GM10248 (cell line): Measurements from ENCODE around the gene SLX4IP.

Experiments used
- CTCF ChIA-PET: fragments of 300-600 bp; sonication (Branson Sonifier 250); formaldehyde crosslinking; extraction: SDS; loops from one replicate; lab custom pipeline; 2021; ENCODE audit warnings: antibody characterized with exemption; lab: Yijun Ruan, JAX
- POLR2A ChIA-PET: fragments of 350-650 bp; sonication (Branson Sonifier 250); formaldehyde crosslinking; extraction: SDS; loops from one replicate; lab custom pipeline; 2020; ENCODE audit warnings: antibody characterized with exemption; lab: Yijun Ruan, JAX
- DNase-seq: peaks from one replicate; pipeline ENCODE4 v3.0.0; 2012; ENCODE audit errors: extremely low spot score
- CTCF ChIP-seq: IDR thresholded peaks from 2 replicates; pipeline ENCODE4 v1.5.1; 2012; ENCODE audit warnings: mild to moderate bottlenecking, low read depth; ENCODE audit errors: extremely low read depth, missing control alignments, control extremely low read depth

SLX4IP gene

GRCh38 chr20:10468340-10468845, 33.3 kb downstream of the SLX4IP start:
- POLR2A ChIA-PET, result no interaction called here
- TF ChIP-seq CTCF, result no peak
- no peak for DNase-seq
- CTCF ChIA-PET, result interaction anchor here (0.7 to 1.8 kb wide), 8 partner anchors 10 to 179 kb away, joined by 3 to 4 read pairs (median 3); no protein-coding TSS in a partner anchor

DNA sequence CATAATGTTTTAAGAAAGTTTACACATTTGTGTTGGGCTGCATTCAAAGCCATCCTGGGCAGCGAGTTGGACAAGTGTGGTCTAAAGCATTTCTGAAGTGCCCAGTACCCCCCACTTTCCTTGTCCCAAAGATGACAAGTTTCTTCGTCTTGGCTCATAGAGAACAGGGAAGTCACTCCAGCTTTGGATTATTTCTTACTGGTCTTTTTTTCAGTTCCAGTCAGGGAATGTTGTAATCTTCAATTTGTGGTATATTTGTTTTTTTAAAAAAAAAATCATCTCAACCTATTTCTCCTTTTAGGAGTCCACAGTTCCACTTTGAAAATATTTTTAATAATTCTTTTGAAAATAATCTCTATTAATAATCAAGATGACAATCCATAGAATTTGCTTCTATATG, 34.0 kb downstream of the SLX4IP start:
- CTCF ChIA-PET, result interaction anchor here (0.7 to 1.8 kb wide), 7 partner anchors 10 to 179 kb away, joined by 3 to 4 read pairs (median 3); no protein-coding TSS in a partner anchor
- POLR2A ChIA-PET, result no interaction called here
- no peak for DNase-seq
- no peak for TF ChIP-seq CTCF

GRCh38 chr20:10469599-10469998, 34.5 kb downstream of the SLX4IP start:
- ChIA-PET CTCF (interaction anchor here (1.0 to 1.1 kb wide), 3 partner anchors 12 to 88 kb away, joined by 3 to 7 read pairs (median 3); no protein-coding TSS in a partner anchor), POLR2A (no interaction called here)
- TF ChIP-seq CTCF, result peak; percentile 33
- DNase-seq, result peak; percentile 32

GRCh38 chr20:10470276-10470675, 35.2 kb downstream of the SLX4IP start:
- no peak for TF ChIP-seq CTCF
- ChIA-PET CTCF (interaction anchor here (1.0 to 1.6 kb wide), 5 partner anchors 11 to 1073 kb away, joined by 3 to 7 read pairs (median 3); no protein-coding TSS in a partner anchor), POLR2A (no interaction called here)
- no peak for DNase-seq

DNA sequence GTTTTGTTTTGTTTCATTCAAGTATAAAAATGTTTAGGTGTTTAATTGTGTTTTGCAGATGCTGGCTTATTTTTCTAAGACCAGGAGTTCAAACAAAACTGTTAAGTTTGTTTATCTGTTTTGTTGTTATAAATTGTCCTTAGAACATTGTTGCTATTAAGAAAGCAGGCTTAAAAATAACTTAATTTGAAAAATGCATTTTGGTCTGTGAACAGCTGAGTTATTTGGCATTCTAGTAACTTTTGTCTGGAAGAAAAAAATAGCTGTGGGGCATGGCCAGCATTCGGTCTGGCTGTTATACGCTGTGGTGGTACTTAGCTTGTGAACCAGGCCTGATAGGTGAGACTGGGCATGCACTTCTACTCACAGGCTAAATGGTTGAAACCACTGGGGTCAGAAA, 37.8 kb downstream of the SLX4IP start:
- DNase-seq, result no peak
- CTCF ChIA-PET, result interaction anchor here (1.3 to 1.9 kb wide), 3 partner anchors 19 to 46 kb away, joined by 3 to 5 read pairs (median 3); no protein-coding TSS in a partner anchor
- POLR2A ChIA-PET, result no interaction called here
- TF ChIP-seq CTCF, result no peak

GRCh38 chr20:10474606-10475184, 39.6 kb downstream of the SLX4IP start:
- POLR2A ChIA-PET, result interaction anchor here (1.1 kb wide), 1 partner anchor 37 kb away, joined by 4 read pairs; no protein-coding TSS in a partner anchor
- no peak for TF ChIP-seq CTCF
- CTCF ChIA-PET, result interaction anchor here (0.9 to 4.2 kb wide), 19 partner anchors 8 to 197 kb away, joined by 3 to 15 read pairs (median 5); partner anchors contain the start of gene SLX4IP
- no peak for DNase-seq
